ENCODE measurements around the gene EML6.

Gene EML6

GRCh38 chr2:54720563-54720962 is 2.9 kb upstream of the EML6 start:
- Histone ChIP-seq H3K27ac (no peak overlapping the region), H3K9me3 (ENCODE audit: severe bottlenecking) (no peaks in the 10 kb centered on the region), H3K36me3 (no peaks in the 10 kb centered on the region), H3K27me3 (ENCODE audit: insufficient read depth, low read depth, severe bottlenecking) (no peaks in the 10 kb centered on the region), H3K4me3 (ENCODE audit: low read depth, low read length) (no peak overlapping the region)
- no peak for TF ChIP-seq CTCF (IDR thresholded peaks at IDR 0.05; ENCODE audit: low read depth, low read length)
- DNase-seq, result no peak

- no peaks in the 10 kb centered on the region for H3K36me3 ChIP-seq
- no peak for DNase-seq
- no peaks in the 10 kb centered on the region for H3K9me3 ChIP-seq (ENCODE audit: severe bottlenecking)
- H3K27me3 ChIP-seq (ENCODE audit: insufficient read depth, low read depth, severe bottlenecking), result no peaks in the 10 kb centered on the region
- peak overlapping the region; percentile 44 for H3K27ac ChIP-seq
- H3K4me3 ChIP-seq (ENCODE audit: low read depth, low read length), result peak overlapping the region; percentile 84
- TF ChIP-seq CTCF (IDR thresholded peaks at IDR 0.05; ENCODE audit: low read depth, low read length), result no peak
These were observed 821 bp upstream of the EML6 start for GRCh38 chr2:54722641-54723040.

GRCh38 chr2:54723996-54724559 is 616 bp downstream of the EML6 start:
- DNase-seq, result no peak
- Histone ChIP-seq H3K27ac (peak overlapping the region; percentile 54), H3K4me3 (ENCODE audit: low read depth, low read length) (peak overlapping the region; percentile 84)

GRCh38 chr2:54724560-54725342 is 1.3 kb downstream of the EML6 start:
- Histone ChIP-seq H3K27ac (no peak overlapping the region), H3K27me3 (ENCODE audit: insufficient read depth, low read depth, severe bottlenecking) (no peaks in the 10 kb centered on the region), H3K9me3 (ENCODE audit: severe bottlenecking) (no peaks in the 10 kb centered on the region), H3K36me3 (no peaks in the 10 kb centered on the region), H3K4me3 (ENCODE audit: low read depth, low read length) (peak overlapping the region; percentile 84)
- TF ChIP-seq CTCF (IDR thresholded peaks at IDR 0.05; ENCODE audit: low read depth, low read length), result no peak
- DNase-seq, result peak; percentile 65

More at GRCh38 chr2:54723996-54724559, 616 bp downstream of the EML6 start:
- no peak for TF ChIP-seq CTCF (IDR thresholded peaks at IDR 0.05; ENCODE audit: low read depth, low read length)
- no peaks in the 10 kb centered on the region for H3K9me3 ChIP-seq (ENCODE audit: severe bottlenecking)
- no peaks in the 10 kb centered on the region for H3K27me3 ChIP-seq (ENCODE audit: insufficient read depth, low read depth, severe bottlenecking)
- no peaks in the 10 kb centered on the region for H3K36me3 ChIP-seq

GRCh38 chr2:54725343-54726099 is 2.1 kb downstream of the EML6 start:
- no peak for DNase-seq
- no peaks in the 10 kb centered on the region for H3K9me3 ChIP-seq (ENCODE audit: severe bottlenecking)
- H3K36me3 ChIP-seq, result no peaks in the 10 kb centered on the region
- H3K27me3 ChIP-seq (ENCODE audit: insufficient read depth, low read depth, severe bottlenecking), result no peaks in the 10 kb centered on the region
- H3K27ac ChIP-seq, result no peak overlapping the region
- no peak for TF ChIP-seq CTCF (IDR thresholded peaks at IDR 0.05; ENCODE audit: low read depth, low read length)
- H3K4me3 ChIP-seq (ENCODE audit: low read depth, low read length), result peak overlapping the region; percentile 84
